HG02623 (cell line): ENCODE results near the gene WNT5B.

Experiments used
- ATAC-seq: cut with Tn5 transposase; IDR thresholded peaks from one replicate; pipeline ENCODE4 v1.9.1; 2021; ENCODE audit warnings: moderate library complexity; ENCODE audit not compliant: unreplicated experiment

Gene WNT5B

DNA sequence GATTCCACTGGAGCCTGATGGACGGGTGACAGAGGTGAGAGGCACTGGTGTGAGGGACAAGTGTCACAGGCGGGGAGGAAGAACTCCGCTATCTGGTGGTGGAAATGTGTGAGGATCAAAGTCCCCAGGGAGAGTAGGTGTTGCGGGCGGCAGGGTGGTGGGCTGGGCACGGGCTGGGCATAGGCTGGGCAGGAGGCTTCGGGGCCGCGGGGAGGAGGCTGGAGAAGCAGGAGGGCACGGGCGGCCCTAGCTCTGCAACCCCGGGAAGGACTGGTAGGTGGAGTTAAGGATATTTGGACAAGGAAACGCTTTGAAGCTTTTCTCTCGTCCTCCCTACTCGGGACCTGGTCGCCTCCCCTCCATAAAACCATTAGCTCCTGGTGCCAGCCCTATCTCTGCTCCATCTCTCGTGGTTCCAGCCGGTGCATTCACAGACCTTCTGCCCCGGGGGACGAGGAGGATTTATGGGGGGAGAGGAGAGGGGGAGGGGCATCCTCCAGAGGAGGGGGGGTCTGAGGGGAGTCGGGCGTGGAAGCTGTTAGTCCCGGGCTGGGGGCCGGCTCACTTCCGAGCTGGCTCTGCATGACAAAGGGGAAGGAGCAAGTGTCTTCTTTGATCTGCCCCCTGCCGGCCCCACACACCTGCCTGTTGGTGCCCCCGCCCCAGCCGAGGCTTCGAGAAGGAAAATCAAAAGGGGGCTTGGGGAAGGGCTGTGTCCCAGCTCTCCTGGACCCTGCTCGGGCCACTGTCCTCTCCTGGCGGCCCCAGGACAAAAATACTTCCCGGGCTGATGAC, 504 bp downstream of the WNT5B start:
- no peak for ATAC-seq

- no peak for ATAC-seq
Observed at GRCh38 chr12:1630133-1630826, 1.2 kb downstream of the WNT5B start.

DNA sequence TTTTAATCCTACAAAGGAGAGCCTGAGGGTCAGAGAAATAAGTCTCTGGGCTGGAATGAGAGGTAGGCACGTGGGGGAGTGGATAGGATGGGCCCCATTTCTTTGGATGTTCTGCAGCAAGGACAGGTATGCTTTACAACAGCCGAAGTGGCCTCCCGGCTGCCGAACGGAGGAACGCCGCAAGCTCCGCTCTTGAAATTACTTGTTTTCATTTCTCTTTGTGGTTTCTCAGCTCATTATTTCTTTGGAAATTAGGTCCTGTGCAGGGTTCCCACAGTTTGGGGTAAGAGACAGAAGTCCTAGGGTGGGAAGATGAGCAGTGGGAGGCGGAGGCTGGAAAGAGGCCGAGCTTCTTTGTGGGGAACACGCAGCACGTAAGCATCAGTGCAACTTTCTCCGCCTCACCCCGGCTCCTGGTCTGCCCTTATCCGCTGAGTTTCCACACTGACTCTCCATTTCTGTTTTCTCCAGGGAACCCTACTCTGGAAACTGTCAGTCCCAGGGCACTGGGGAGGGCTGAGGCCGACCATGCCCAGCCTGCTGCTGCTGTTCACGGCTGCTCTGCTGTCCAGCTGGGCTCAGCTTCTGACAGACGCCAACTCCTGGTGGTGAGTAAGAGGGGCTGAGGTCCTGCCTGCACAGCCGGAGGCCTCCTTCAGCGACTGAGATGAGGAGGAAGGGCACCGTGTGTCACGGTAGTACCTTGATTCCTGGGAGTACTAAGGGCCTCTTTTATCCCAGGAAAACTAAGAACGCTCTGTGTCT, 2.0 kb downstream of the WNT5B start:
- ATAC-seq = no peak

DNA sequence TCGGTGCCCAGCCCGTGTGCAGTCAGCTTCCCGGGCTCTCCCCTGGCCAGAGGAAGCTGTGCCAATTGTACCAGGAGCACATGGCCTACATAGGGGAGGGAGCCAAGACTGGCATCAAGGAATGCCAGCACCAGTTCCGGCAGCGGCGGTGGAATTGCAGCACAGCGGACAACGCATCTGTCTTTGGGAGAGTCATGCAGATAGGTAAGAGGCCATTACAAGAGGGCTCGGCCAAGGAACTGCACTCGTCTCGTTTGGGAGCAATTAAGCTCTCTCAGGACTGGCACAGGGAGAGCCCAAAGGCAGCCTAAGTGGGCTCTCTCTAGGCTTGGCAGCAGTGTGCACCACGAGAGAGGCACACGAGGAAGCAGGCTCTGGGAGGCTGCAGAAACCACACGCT, 3.7 kb downstream of the WNT5B start:
- ATAC-seq = no peak

DNA sequence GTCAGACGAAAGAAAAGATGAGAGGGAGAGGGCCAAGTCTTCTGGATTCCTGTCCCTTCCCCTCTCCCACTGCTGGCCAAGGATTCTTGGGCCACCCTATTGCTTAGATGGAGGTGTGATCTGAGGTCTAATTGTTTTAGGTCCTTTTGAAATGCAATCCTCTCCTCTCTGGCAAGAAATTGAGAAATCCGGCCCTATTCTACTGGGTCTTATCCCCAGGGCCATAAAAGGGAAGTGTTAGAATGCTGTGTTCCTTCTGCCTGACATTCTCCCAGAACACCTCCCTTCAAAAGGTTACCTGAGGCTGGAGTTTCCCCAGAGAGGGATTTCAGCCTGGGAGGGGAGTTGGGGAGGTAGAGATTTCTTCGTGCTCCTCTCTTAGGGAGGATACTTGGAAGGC, 4.4 kb downstream of the WNT5B start:
- ATAC-seq = no peak

DNA sequence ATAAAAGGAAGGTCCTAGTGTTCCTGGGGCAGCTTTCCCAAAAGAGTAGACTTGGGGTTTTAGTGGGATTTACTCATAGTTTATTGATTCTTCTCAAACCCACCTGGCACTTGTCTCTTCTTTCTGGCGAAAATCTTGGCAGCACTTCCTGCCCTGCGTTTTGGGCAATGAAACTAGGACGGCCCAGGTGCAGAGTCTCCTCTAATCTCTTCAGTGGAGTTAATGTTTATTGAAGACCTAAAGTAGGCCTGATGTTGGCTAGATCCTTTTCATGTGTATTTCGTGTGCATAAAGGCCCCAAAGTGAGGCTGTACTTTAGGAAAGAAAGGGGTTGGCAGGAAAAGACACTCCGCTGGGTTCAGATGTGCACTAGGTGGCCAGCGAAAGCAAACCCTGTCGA, 5.1 kb downstream of the WNT5B start:
- no peak for ATAC-seq

DNA sequence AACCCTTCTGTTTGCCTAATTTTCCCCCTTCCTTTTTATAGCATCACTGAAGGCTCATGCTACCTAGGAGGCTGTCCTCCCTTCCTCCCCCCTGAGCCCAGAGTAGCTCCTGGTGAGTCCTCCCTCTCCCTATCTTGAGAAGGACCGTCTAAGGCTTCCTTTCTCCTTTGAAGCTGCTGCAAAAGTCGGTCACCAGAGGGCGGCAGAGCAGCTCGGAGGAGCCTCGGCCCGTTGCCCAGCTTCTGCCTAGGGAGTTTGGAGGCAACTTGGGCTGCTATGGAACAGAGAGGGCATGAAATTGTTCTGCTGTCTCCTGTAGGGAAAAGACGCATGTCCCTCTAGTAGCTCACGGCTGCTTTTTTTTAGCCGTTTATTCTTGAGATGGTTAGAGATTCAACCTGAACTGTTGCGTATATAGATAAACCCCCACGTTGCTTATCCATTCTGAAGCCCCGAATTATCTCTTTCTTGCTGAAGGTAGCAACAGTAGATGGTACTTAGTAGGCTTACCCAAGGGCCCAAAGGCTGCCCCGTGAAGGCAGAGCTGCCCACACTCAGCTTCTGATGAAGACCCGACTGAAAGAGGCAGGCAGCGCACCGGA, 5.7 kb downstream of the WNT5B start:
- ATAC-seq = no peak

- no peak for ATAC-seq
Observed at GRCh38 chr12:1635301-1636095, 6.5 kb downstream of the WNT5B start.

- ATAC-seq = no peak
Observed at GRCh38 chr12:1638203-1638602, 9.2 kb downstream of the WNT5B start.

DNA sequence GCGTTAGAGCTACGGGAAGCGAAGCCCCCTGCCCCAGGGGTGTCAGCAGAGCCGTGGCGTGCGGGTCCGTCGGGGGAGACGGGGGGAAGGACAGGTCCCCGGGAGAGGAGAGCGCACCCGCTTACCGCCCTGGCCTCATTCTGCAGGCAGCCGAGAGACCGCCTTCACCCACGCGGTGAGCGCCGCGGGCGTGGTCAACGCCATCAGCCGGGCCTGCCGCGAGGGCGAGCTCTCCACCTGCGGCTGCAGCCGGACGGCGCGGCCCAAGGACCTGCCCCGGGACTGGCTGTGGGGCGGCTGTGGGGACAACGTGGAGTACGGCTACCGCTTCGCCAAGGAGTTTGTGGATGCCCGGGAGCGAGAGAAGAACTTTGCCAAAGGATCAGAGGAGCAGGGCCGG, 10.5 kb downstream of the WNT5B start:
- no peak for ATAC-seq

- ATAC-seq = no peak
Observed at GRCh38 chr12:1640328-1641234, 11.6 kb downstream of the WNT5B start.

GRCh38 chr12:1642513-1642912, 13.5 kb downstream of the WNT5B start:
- ATAC-seq = no peak

DNA sequence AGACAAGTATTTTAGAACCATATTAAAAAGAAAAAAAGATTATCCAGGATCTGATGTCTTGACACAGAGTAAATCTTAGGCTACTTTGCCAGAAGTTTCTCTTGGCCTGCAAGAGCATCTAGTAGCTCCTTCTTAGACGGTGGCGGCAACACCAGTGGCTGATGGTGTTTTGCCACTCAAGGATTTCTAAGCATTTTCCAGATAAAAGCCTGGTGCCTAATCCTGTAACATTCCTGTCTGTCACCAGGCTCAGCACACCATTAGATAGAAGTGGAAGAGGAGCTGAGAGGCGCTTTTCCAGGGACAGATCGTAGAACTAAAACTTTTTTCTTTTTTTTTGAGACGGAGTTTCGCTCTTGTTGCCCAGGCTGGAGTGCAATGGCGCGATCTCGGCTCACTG, 14.0 kb downstream of the WNT5B start:
- ATAC-seq = no peak

DNA sequence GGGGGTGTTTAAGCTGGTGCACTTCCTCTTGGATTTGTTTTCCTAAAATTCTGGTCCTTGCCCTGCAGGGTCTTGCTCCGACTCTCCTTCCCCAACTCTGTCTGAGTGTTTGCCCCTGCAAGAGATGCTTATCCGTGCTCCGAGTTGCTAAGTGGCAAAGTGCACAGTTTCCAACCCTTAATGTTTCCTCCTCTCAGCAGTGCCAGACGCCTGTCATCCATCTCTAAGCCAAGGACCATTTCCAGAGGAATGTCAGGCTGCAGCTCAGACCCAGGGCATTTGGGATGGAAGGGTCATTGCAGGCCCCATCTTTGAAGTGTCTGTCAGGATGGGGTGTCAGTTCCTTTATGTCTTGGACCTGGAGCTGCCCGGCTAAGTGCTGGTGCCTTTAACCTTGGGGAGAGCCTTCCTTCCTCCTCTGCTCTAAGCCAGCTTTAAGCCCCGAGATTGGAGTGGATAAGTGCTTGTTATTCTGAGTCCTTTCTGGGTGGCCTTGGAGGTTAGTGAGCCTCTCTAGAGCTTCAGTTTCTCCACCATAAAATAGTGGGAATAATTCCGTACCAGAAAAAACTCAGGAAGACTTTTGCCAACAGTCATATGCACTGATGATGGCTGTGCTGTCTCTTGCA, 15.0 kb downstream of the WNT5B start:
- no peak for ATAC-seq

GRCh38 chr12:1644534-1645438, 15.8 kb downstream of the WNT5B start:
- no peak for ATAC-seq

GRCh38 chr12:1645819-1646218, 16.8 kb downstream of the WNT5B start:
- no peak for ATAC-seq

- ATAC-seq = no peak
Observed at GRCh38 chr12:1646569-1647284, 17.7 kb downstream of the WNT5B start.
